ENCODE data around the gene TUFT1.

Gene TUFT1

GRCh38 chr1:151541752-151542151 lies 1.6 kb downstream of the TUFT1 start:
- no peak for TF ChIP-seq CTCF (IDR thresholded peaks at IDR 0.05; ENCODE audit: low read depth, low read length, missing control alignments)
- in situ Hi-C loops (cut with HindIII; ENCODE audit: low sequenced_read_pairs): no loop called here
- H3K4me3 ChIP-seq (ENCODE audit: low read depth, low read length): peak overlapping the region; percentile 81
- DNase-seq (ENCODE audit: low read depth): no peak

- no peak overlapping the region for H3K4me3 ChIP-seq (ENCODE audit: low read depth, low read length)
- in situ Hi-C loops (cut with HindIII; ENCODE audit: low sequenced_read_pairs): no loop called here
- no peak for DNase-seq (ENCODE audit: low read depth)
- TF ChIP-seq CTCF (IDR thresholded peaks at IDR 0.05; ENCODE audit: low read depth, low read length, missing control alignments): no peak
These were observed 2.6 kb downstream of the TUFT1 start for GRCh38 chr1:151542710-151543129.

- no peak overlapping the region for H3K4me3 ChIP-seq (ENCODE audit: low read depth, low read length)
- in situ Hi-C loops (cut with HindIII; ENCODE audit: low sequenced_read_pairs): no loop called here
- TF ChIP-seq CTCF (IDR thresholded peaks at IDR 0.05; ENCODE audit: low read depth, low read length, missing control alignments): no peak
- DNase-seq (ENCODE audit: low read depth): no peak
These were observed 5.4 kb downstream of the TUFT1 start for GRCh38 chr1:151545542-151545941.

- in situ Hi-C loops (cut with HindIII; ENCODE audit: low sequenced_read_pairs): no loop called here
- no peak for DNase-seq (ENCODE audit: low read depth)
- no peak for TF ChIP-seq CTCF (IDR thresholded peaks at IDR 0.05; ENCODE audit: low read depth, low read length, missing control alignments)
- H3K4me3 ChIP-seq (ENCODE audit: low read depth, low read length): no peak overlapping the region
These were observed 6.2 kb downstream of the TUFT1 start for GRCh38 chr1:151546011-151546925.

- H3K4me3 ChIP-seq (ENCODE audit: low read depth, low read length): no peak overlapping the region
- in situ Hi-C loops (cut with HindIII; ENCODE audit: low sequenced_read_pairs): no loop called here
- peak; percentile 91 for DNase-seq (ENCODE audit: low read depth)
- no peak for TF ChIP-seq CTCF (IDR thresholded peaks at IDR 0.05; ENCODE audit: low read depth, low read length, missing control alignments)
These were observed 7.2 kb downstream of the TUFT1 start for GRCh38 chr1:151547119-151547899.

DNA sequence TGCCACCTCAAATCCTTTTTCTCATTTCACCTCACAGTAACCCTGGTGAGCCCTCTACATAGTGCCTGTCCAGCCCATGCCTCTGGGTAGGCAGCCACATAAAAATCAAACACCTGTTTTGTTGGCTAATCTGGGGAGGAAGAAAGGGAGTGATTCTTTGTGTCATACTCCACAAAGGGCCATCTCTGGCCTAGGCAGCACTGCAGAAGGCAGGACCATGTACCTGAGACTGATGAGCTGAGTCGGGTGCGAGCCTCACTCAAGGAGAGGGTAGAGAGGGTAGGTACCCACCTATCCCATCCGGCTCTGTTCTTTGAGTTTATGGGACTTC lies 7.8 kb downstream of the TUFT1 start:
- in situ Hi-C loops (cut with HindIII; ENCODE audit: low sequenced_read_pairs): no loop called here
- no peak for DNase-seq (ENCODE audit: low read depth)
- H3K4me3 ChIP-seq (ENCODE audit: low read depth, low read length): no peak overlapping the region
- no peak for TF ChIP-seq CTCF (IDR thresholded peaks at IDR 0.05; ENCODE audit: low read depth, low read length, missing control alignments)
